CD4-positive, alpha-beta T cell treated with Interferon gamma for 1 hour (primary cell): ENCODE data around the gene TEAD4.

ENCODE experiments used
- DNase-seq: peaks from one replicate; pipeline ENCODE4 v3.0.0-alpha.2; 2020

The TEAD4 gene

GRCh38 chr12:3085341-3086139, 126.3 kb downstream of the TEAD4 start:
- no peak for DNase-seq

- DNase-seq = no peak
Measured at GRCh38 chr12:3086211-3086610, 127.0 kb downstream of the TEAD4 start.

DNA sequence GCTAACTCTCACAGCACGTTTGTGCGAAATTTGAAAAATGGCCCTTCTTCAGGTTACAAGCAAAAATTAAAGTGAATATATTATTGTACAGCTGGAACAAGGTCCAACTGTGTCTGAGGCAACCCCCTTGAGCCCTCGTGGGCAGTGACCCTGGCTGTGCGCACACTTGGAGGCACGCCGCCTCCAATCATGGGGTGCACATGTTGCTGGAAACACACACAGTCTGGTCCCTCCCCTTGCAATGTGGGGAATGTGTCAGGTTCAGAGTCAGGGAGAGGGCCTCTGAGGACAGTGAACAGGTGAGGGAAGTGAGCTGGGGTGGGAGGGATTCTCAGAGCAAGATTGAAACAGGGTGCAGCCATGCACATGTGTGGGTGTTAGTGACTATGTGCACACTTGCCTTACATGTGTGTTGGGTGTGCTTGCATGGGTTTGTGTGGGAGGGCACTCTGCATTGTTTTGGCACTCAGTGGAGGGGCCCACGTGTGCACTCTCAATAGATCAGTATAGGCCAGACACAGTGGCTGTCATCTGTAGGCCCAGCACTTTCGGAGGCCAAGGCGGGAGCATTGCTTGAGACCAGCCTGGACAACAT, 127.6 kb downstream of the TEAD4 start:
- no peak for DNase-seq

DNA sequence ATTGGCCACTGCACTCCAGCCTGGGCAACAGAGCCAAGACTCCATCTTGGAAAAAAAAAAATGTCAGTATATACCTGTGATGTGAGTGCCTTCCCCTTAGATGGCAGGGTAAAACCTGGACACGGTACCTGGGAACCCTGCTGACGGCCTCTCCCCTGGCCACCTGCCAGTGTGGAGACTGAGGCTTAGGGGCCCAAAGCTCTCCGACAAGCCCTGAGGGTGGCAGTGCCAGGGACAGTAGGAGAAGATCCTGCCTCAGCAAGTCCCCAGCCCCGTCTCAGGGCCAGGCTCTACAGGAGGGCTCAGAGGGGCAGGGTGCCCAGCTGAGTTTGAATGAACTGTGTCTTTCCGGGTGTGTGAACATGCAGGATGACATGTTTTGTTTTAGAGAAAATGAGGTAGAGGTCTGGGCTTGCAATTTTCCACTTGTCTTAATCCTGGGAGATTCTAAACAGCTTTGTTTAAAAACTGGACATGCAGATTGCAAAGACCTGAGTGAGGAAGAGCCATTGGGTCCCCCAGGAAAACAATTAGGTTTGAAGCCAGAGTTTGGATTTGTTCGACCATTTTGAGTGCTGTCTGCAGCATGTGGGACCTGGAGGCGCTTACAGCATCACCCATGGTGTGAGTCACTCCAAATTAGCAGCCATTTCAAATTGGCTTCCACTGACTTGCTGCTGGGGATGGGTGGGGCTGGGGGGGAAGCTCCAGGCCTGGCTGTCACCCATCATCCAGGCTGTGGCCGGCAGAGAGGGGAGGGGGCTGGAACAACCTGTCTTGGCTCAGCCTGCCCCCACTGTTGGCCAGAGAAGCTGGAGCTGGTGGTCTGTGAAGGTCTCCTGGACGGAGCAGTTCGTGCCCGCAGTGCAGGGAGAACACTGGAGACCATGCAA, 128.8 kb downstream of the TEAD4 start:
- DNase-seq = no peak

GRCh38 chr12:3089588-3089987, 130.4 kb downstream of the TEAD4 start:
- DNase-seq = no peak
